Activated gamma-delta T cell treated with anti-CD3 and anti-CD28 coated beads, Interleukin-2, amount 50 U/mL, for 16 hours (primary cell): Measurements from ENCODE around the gene CARD14.
"Not testable (repeated sequence)": the region's sequence is repeated elsewhere in the genome, so short reads cannot be mapped to it uniquely, and the experiment has no call there.

Experiments
- DNase-seq: peaks from one replicate; pipeline ENCODE4 v3.0.0-alpha.2; 2020; ENCODE audit warnings: low read depth

The CARD14 gene

DNA sequence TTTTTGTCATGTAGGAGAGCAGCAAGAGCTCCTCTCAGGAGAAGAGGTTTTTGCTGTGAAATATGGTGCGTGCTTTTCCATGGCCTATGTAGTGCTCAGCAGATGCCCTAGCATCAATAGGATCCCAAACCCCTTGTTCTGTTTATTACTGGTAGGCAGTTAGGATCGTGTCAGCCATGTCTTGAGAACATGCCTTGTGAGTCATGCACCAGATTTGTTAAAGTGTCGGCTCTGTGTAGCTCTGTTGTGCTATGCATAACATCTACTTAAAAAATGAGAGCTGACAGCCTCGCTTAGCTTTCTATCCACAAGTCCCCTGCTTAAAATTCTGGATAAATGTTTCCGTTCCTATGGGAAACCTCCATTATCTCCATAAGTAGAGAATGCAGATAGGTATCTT is 18.5 kb upstream of the CARD14 start:
- no peak for DNase-seq

DNA sequence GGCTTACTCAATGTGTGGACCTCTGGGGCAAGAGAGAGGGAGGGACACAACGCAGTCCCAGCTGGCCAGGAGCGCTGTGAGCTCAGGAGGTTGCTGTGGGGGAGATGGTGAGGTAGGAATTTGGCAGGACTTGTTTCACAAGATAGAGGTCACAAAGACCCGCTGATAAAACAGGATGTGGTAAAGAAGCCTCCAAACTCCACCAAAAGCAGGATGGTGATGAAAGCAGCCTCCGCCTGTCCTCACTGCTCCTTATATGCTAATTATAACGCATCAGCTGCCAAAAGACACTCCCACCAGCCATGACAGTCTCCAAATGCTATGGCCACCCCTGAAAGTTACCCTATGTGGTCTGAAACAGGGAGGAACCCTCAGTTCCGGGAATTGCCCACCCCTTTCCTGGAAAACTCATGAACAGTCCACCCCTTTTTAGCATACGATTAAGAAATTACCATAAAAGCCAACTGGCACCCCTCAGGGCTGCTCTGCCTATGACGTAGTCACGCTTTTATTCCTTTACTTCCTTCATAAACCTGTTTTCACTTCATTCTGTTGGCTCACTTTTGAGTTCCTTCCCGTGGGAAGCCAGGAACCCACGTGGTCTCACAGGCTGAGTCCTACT is 17.6 kb upstream of the CARD14 start:
- no peak for DNase-seq

DNA sequence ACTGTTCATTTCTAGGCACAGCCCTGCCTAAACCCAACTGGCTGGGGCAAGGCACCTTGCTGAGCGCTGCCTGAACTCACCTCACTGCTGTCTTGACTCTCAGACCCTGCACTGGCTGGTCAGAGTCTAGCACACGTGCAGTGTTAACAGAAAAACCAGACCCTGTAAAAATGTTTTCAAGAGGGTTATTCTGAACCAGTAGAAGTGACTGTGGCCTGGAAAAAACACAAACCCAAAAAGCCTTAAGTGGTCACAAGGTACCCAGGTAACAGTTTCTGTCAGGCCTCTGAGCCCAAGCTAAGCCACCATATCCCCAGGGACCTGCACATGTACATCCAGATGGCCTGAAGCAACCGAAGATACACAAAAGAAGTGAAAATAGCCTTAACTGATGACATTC is 16.8 kb upstream of the CARD14 start:
- DNase-seq: no peak

DNA sequence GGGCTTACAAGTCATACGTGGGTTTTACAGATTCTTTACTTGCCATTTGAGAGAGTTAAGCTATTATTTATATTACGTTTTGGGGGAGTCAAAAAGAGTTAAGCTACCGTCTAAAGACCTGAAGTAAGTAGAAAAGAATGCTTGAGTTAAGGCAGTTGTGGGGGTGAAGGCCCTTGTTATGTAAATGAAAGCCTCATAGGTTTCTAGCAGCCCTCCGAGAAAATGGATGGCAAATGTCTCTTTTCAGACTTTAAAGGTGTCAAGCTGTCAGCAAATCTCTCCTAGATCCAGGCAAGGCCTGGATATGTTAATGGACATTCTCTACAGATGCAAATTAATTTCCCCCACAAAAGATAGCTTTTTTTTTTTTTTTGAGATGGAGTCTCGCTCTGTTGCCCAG is 15.7 kb upstream of the CARD14 start:
- DNase-seq: no peak

DNA sequence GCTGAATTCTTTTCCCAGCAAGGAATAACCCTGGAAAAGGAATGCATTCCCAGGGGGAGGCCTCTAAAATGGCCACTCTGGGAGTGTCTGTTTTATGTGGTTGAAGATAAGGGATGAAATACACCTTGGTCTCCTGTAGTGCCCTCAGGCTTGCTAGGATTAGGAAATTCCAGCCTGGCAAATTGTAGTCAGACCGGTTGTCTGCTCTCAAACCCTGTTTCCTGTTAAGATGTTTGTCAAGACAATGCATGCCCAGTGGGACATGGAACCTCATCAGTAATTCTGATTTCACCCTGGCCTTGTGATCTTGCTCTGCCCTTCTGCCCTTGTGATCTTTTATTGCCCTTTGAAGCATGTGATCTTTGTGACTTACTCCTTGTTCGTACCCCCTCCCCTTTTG is 14.2 kb upstream of the CARD14 start:
- not testable (repeated sequence) for DNase-seq

DNA sequence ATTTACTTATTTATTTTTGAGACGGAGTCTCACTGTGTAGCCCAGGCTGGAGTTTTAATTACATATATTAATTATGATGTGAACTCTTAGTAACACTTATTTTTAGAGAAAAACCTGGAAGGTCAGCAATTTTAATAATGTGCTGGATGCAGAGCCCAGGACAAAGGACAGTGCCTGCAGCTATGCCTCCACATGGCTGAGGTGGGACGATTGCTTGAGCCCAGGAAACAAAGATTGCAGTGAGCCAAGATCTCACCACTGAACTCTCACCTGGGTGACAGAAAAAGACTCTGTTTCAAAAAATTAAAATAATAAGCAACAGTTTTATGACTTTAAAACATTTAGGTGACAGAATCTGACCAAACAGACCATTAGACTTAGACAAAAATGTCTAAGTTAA is 11.0 kb upstream of the CARD14 start:
- DNase-seq: no peak

DNA sequence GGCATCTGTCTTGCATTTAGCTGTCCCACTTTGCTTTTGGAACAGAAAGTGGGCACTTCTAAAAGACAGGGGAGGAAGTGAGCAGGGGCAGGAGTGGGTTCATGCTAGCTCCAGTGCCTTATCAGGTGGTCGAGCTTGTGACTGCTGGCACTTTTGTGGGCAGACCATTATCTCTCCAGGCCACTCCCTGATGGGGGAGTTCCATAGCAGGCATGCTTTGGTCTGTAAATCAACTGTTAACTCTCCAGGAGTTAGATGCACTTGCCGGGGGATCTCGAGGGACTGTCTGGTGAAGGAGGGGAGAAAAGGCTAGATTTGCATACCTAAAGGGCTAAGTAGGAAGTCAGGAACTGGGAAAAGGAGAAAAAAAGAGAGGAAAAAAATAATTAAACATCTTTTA is 9.3 kb upstream of the CARD14 start:
- no peak for DNase-seq

DNA sequence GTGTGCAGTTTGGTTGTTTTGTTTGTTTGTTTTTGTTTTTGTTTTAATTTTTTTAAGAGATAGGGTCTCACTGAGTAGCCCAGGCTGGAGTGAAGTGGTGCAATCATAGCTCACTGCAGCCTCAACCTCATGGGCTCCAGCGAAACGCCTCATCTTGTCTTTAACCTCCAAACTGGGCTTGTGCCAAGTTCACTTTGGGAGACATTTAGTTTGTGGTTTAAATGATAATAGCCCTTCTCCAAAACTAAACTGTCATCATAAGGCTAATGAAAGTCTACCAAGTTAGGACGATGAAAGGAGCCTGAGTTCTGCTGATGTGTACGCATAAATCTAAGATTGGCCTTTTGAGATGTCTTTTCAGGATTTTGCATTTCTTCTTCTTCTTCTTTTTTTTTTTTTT is 6.5 kb upstream of the CARD14 start:
- no peak for DNase-seq

DNA sequence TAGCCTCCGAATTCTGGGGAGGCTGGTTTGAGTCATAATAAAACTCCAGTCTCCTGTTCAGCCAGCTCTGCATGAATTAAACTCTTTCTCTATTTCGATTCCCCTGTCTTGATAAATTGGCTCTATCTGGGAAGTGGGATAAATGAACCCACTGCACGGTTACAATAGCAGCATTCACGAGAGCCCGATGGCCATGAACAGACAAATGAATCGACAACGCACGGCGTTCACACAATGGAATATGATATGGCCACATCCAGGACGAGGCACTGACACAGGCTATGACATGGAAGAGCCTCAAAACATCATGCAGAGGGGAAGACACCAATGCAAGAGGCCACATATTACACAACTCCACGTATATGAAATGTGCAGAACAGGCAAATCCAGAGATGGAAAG is 5.6 kb upstream of the CARD14 start:
- DNase-seq: no peak

DNA sequence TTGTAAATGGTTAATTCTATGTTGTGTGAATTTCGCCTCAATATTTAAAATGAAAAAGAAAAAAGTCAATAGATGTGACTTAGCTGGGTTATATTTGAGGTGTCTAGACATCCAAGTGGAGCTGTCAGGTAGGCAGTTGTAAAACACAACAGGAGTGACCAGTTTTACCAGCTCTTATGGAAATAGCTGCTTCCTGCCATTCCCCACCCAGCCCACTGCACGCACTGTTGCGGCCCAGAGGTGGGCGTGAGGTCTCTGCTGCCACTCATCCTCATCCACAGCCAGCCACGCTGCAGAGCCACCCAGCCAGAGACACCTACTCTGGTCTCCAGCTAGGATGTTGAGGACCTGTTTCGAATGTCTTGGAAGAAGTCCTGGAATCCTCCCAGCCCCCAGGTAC is 3.4 kb upstream of the CARD14 start:
- DNase-seq: no peak

DNA sequence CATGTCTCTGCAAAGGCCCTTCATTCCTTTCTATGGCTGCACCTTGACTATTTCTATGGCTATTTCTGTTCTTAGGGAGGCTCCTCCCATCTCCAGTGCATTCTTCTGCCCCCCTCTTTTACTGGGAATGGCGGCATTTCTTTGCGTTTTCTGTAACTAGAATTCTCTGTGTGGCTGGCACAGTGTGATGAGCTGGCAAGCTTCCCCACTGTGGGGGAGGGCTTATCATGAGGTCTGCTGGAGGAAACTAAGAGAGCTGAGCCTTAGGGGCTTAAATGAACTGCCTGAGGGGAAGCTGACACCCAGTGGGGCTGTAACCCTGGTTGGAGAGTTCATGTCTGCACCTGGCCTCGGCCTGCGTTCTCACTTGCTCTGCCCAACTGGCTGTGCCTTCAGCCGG is 1.5 kb upstream of the CARD14 start:
- DNase-seq: no peak

DNA sequence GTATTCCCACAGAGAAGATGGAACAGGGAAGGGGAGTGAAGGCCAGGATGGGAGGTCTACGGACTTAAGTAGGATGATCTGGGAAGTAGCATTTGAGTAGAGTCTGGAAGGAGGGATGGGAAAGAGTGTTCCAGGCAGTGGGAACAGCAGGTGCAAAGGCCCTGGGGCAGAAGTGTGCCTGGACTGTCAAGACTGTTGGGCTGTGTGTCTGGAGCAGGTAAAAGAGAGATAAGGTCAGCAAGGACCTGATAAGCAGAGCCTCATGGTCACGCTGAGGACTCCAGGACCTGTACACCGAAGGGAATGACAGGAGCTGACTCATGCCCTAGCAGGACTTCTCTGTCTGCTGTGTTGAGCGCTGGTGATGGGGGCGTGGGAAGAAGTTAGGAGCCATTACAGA is 723 bp upstream of the CARD14 start:
- no peak for DNase-seq

DNA sequence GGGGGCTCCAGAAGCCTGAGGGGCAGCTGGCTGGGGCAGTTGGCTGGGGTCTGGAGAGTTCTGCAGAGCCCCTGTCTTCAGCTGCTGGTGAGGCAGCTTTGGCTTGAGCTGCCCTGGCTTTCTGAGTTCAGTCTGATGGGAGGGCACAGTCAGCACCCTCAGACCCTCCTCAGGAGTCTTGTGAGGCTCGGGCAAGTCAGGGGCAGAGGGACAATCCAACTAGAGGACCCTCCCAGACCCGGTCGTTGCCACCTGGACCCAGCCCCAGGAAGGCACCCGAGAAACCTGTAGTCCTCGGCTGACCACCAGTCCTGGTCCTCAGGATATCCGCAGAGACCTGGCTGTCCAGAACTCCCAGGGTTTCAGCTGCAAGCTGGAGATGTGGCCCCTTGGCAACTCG is 1.9 kb downstream of the CARD14 start:
- no peak for DNase-seq

DNA sequence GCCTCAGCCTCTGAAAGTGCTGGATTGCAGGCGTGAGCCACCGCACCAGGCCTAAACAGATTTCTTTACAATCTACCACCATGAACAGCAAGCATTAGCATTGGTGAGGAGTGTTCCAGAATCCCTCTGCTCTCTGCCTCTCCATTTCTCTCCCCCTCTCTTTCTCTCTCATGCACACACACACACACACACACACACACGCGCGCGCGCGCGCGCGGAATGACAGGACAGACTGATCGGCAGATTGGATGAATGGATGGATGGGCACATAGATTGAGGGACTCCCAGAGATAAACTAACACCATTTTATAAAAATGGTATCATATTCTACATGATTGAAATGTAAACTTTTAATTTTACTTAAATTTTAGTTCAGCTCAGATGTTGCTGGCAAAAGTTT is 3.3 kb downstream of the CARD14 start:
- DNase-seq: no peak

DNA sequence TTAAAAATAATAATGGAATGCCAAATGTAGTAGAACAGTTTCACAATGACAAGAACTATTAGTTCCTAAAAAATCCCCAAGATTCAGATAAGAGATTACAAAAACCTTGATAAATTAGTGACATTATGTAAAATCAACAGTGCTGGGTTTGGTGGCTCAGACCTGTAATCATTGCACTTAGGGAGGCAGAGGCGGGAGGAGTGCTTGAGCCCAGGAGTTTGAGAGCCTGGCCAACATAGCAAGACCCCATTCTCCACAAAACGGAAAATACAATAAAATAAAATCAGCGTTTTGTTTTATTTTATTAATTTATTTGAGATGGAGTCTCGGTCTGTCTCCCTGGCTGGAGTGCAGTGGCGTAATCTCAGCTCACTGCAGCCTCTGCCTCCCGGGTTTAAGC is 4.1 kb downstream of the CARD14 start:
- no peak for DNase-seq

DNA sequence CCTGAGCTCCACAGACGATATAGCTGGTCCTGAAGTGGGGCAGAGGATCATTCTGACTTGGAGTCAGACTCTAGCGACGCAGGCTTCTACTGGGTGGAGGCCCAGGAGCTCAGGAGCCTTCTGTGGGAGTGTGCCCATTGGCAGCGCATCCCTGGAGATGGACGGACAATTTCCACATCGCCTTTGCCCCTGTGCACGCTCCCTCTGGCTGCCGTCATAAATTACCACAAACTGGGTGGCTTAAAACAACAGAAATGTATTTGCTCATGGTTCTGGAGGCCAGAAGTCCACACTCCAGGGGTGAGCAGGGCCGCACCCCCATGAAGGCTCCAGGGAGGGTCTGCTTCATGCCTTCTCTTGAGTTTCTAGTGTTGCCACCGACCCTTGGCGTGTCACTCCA is 6.9 kb downstream of the CARD14 start:
- no peak for DNase-seq

DNA sequence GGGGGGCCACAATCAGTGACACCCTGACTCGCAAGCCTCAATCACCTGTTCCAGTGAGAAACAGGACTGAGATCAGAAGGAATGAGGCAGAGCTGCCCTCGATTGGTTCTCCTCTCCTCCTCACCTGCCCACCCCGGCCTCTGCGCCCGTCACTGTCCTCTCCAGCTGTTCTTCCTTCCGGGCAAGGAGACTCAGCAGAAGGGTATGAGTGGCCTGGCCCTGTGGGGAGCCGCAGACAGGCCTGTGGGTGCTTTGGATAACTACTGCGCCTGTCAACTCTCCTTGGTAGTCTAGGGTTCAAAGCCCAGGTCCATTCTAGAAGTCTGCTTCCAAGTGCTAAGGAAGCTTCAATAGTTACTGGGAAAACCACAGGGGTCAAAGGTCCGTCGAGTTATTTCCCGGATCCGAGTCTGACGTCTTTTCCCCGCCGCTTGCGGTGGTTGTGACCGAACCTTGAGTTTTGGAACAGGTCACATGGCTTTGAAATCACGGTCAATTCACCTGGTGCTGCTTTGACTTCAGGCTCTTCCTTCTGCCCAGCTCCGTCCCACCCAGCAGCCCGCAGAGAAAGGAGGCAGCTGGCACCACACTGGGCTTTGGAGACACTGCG is 8.3 kb downstream of the CARD14 start:
- no peak for DNase-seq

DNA sequence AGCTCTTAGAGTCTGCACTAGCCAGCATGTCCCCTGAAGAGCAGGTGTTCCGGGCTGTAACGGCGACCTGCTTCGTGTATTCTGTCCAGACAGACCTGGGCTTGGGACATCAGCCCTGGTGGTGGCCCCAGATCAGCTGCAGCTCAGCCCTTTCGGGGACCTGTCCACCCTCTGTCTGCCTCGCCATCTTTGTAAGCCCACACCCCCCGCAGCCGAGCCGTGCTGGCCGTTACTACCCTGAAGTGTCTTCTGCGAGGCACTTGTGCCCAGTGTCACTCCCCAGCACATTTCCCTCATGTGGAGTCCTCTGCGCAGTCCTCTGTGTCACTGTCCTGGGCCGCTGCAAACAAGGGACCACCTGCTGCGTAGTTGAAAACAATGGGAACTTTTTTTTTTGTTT is 10.4 kb downstream of the CARD14 start:
- DNase-seq: no peak

DNA sequence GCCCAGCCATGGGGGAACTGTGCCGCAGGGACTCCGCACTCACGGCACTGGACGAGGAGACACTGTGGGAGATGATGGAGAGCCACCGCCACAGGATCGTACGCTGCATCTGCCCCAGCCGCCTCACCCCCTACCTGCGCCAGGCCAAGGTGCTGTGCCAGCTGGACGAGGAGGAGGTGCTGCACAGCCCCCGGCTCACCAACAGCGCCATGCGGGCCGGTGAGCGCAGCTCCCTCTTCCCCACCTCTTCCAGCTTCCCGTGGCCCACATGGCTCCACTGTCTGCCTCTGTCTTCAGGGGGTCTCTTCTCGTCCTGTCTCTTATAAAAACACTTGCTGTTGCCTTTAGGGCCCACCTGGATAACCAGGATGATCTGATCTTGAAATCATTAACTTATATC is 11.6 kb downstream of the CARD14 start:
- DNase-seq: no peak

DNA sequence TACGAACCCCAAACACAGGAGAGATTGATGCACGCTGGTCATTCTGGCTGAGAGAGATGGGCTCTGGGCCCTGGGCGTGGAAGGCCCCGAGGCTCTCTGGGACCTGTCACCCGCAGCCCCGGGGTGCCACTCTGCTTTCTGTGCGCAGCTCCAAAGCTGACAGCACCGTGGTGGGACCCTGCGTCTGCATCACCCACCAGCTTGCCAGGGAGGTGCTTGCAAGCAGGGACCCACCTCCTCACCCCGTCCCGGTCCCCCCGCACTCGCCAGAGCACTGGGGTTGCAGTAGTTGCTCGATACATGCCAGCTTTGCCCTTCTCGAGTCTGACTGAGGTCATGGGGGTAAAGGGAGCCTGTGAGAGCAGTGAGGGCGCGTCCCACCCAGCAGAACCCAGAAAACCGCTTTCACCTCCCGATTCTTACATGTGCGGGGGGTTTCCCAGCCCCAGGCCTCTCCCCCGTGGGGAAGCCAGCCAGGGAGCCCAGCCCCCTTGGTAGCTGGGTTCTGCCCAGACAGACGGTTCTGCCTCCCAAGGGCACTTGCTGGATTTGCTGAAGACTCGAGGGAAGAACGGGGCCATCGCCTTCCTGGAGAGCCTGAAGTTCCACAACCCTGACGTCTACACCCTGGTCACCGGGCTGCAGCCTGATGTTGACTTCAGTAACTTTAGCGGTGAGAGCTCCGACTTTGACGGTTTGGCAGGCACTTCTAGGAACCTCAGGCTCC is 12.5 kb downstream of the CARD14 start:
- no peak for DNase-seq

DNA sequence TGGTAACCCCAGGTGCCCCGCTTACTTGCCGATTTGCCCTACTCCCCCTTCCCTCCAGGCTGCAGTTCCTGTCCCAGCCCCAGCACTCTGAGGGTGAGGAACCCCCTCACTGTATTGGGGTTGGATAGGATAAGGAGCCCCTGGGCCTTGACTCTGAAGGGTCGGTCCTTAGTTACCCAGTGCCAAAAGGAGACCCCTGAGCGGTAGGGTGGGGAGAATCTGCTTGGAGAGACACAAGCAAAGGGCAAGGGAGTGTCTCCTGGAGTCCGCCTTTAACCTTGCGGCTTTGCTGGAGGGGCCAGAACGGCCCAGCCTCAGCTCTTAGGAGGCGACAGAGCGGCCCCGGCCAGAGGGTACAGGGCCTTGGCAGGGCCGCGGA is 13.0 kb downstream of the CARD14 start:
- no peak for DNase-seq

DNA sequence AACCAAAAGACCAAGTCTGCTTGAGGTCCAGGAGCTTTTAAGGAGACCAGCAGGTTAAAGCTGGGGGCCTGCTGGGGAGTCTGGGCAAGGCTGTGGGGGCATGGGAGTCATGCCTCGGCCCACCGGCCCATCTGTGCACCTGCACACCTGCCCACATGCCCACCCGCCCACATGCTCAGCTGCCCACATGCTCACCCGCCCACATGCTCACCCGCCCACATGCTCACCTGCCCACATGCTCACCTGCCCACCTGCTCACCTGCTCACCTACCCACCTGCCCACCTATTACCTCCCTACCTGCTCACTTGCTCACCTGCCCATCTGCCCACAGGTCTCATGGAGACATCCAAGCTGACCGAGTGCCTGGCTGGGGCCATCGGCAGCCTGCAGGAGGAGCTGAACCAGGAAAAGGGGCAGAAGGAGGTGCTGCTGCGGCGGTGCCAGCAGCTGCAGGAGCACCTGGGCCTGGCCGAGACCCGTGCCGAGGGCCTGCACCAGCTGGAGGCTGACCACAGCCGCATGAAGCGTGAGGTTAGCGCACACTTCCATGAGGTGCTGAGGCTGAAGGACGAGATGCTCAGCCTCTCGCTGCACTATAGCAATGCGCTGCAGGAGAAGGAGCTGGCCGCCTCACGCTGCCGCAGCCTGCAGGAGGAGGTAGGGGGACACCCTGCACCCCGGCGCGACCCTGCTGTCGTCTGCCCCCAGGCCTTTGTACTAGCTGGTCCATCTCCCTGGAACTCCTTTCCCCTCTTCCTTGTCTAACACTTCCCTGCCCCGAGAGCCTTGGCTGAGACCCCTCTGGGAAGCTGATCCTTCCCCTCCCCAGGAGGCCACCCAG is 14.0 kb downstream of the CARD14 start:
- DNase-seq: no peak

DNA sequence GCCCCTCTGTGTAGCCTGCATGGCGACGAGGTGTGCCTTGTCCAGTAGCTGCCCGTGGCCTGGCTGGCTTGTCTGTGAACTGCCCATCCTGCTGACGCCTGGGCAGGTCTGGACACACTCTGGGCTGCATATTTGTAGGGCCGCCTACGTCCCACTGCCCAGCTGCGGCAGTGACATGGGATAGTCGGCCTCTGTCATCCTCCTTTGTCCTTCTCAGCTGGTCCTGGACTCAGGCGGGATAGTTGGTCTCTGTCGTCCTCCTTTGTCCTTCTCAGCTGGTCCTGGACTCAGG is 14.5 kb downstream of the CARD14 start:
- DNase-seq: no peak
